Neural progenitor cell (in vitro differentiated cells): ENCODE measurements around the gene BRD4. TPM values are rescaled to one million over a fixed set of nuclear protein-coding genes. Genes with fewer than 3 reads are reported as not detected.
A peak's percentile ranks its signal among the peaks of the same experiment; 100 is the strongest.

Source experiments
- DNase-seq: peaks from one replicate; pipeline ENCODE4 v3.0.0-alpha.2; 2016; ENCODE audit warnings: low spot score
- H2AFZ ChIP-seq: fragments of 200-600 bp; sonication (generic); replicated peaks from 2 replicates; pipeline ENCODE4 v1.6.1; 2016; ENCODE audit warnings: antibody characterized with exemption
- H3F3A ChIP-seq: fragments of 200-600 bp; sonication (generic); 2 replicates; pipeline ENCODE4 v1.6.1; 2016; ENCODE audit warnings: antibody characterized with exemption, low read depth
- H3K27ac ChIP-seq: fragments of 200-600 bp; sonication (generic); 2 replicates; pipeline ENCODE4 v1.5.1; 2016; ENCODE audit warnings: mild to moderate bottlenecking
- H3K27me3 ChIP-seq: fragments of 200-600 bp; sonication (generic); 2 replicates; pipeline ENCODE4 v1.6.1; 2016; ENCODE audit warnings: mild to moderate bottlenecking, moderate library complexity
- H3K36me3 ChIP-seq: fragments of 200-600 bp; sonication (generic); 2 replicates; pipeline ENCODE4 v1.5.1; 2016
- H3K4me1 ChIP-seq: fragments of 200-600 bp; sonication (generic); 2 replicates; pipeline ENCODE4 v1.6.1; 2016; ENCODE audit warnings: mixed run types
- H3K4me2 ChIP-seq: fragments of 200-600 bp; sonication (generic); 2 replicates; pipeline ENCODE4 v1.6.1; 2016
- H3K4me3 ChIP-seq: fragments of 200-600 bp; sonication (generic); 2 replicates; pipeline ENCODE4 v1.5.1; 2016
- H3K79me2 ChIP-seq: fragments of 200-600 bp; sonication (generic); 2 replicates; pipeline ENCODE4 v1.6.1; 2016; ENCODE audit warnings: low read depth
- H3K9ac ChIP-seq: fragments of 200-600 bp; sonication (generic); 2 replicates; pipeline ENCODE4 v1.6.1; 2016
- H3K9me3 ChIP-seq: fragments of 200-600 bp; sonication (generic); 2 replicates; pipeline ENCODE4 v1.5.1; 2016; ENCODE audit warnings: low read depth
- H4K20me1 ChIP-seq: fragments of 200-600 bp; sonication (generic); 2 replicates; pipeline ENCODE4 v1.6.1; 2016; ENCODE audit warnings: low read depth
- H3K27ac Mint-ChIP-seq: 3 replicates; pipeline ENCODE4 v1.8.0; 2021; ENCODE audit warnings: mixed read lengths
- H3K27me3 Mint-ChIP-seq: 2 replicates; pipeline ENCODE4 v1.8.0; 2022; ENCODE audit warnings: low read depth, mild to moderate bottlenecking, inconsistent platforms, moderate library complexity, mixed read lengths; ENCODE audit not compliant: insufficient read depth
- H3K36me3 Mint-ChIP-seq: 3 replicates; pipeline ENCODE4 v1.8.0; 2021; ENCODE audit warnings: mixed read lengths
- H3K4me1 Mint-ChIP-seq: 3 replicates; pipeline ENCODE4 v1.8.0; 2021; ENCODE audit warnings: mixed read lengths
- H3K4me3 Mint-ChIP-seq: 3 replicates; pipeline ENCODE4 v1.8.0; 2021; ENCODE audit warnings: mild to moderate bottlenecking, moderate library complexity, mixed read lengths
- H3K9me3 Mint-ChIP-seq: 3 replicates; pipeline ENCODE4 v1.8.0; 2020; ENCODE audit warnings: mixed read lengths
- CTCF ChIP-seq: fragments of 200-600 bp; sonication (generic); IDR thresholded peaks from 2 replicates; pipeline ENCODE4 v1.5.1; 2017; ENCODE audit warnings: antibody characterized with exemption, mild to moderate bottlenecking
- EZH2 ChIP-seq: fragments of 200-600 bp; sonication (generic); IDR thresholded peaks from 2 replicates; pipeline ENCODE4 v1.6.1; 2017; ENCODE audit warnings: antibody characterized with exemption, mild to moderate bottlenecking, moderate library complexity
- EZH2phosphoT487 ChIP-seq: fragments of 200-600 bp; sonication (generic); IDR thresholded peaks from 2 replicates; pipeline ENCODE4 v1.6.1; 2017; ENCODE audit warnings: antibody characterized with exemption
- total RNA-seq: library from RNA; depleted of rRNA; stranded (reverse); fragments of >200 nt; gene quantifications from 2 replicates; pipeline ENCODE4 v1.2.3, GENCODE V29; 2015; ENCODE audit warnings: low replicate concordance

Gene BRD4
- total RNA-seq, 1 donor from 2014 or later = 14.5 TPM

- Histone ChIP-seq H3K36me3 (no peaks in the 10 kb centered on the region), H2AFZ (no peak overlapping the region), H3K9me3 (no peaks in the 10 kb centered on the region), H3K4me3 (no peak overlapping the region), H3K4me1 (peaks cover 41% of the 10 kb centered on the region), H4K20me1 (peaks cover 100% of the 10 kb centered on the region), H3K4me2 (no peak overlapping the region), H3K9ac (no peak overlapping the region), H3K27me3 (no peaks in the 10 kb centered on the region), H3K27ac (no peak overlapping the region), H3F3A (no peaks in the 10 kb centered on the region), H3K79me2 (peaks cover 100% of the 10 kb centered on the region)
- peak; percentile 31 for DNase-seq
- peak overlapping the region; percentile 71 for H3K4me3 Mint-ChIP-seq
- TF ChIP-seq EZH2 = no peak
- no peak for TF ChIP-seq EZH2phosphoT487
- TF ChIP-seq CTCF = no peak
- H3K4me1 Mint-ChIP-seq = peaks cover 80% of the 10 kb centered on the region
- H3K36me3 Mint-ChIP-seq = no peaks in the 10 kb centered on the region
- H3K27me3 Mint-ChIP-seq = peaks cover 2% of the 10 kb centered on the region
- H3K9me3 Mint-ChIP-seq = no peaks in the 10 kb centered on the region
- H3K27ac Mint-ChIP-seq = peak overlapping the region; percentile 96
Observed at GRCh38 chr19:15288146-15288963, 44.0 kb downstream of the BRD4 start.

- no peak for DNase-seq
- Histone ChIP-seq H3K4me3 (no peak overlapping the region), H3K36me3 (no peaks in the 10 kb centered on the region), H2AFZ (no peak overlapping the region), H3K27me3 (no peaks in the 10 kb centered on the region), H3F3A (no peaks in the 10 kb centered on the region), H3K27ac (no peak overlapping the region), H3K4me2 (no peak overlapping the region), H3K79me2 (peaks cover 100% of the 10 kb centered on the region), H3K9ac (no peak overlapping the region), H4K20me1 (peaks cover 100% of the 10 kb centered on the region), H3K9me3 (no peaks in the 10 kb centered on the region), H3K4me1 (peaks cover 49% of the 10 kb centered on the region)
- Mint-ChIP-seq H3K27me3 (no peaks in the 10 kb centered on the region), H3K36me3 (no peaks in the 10 kb centered on the region), H3K4me3 (no peak overlapping the region), H3K4me1 (peaks cover 85% of the 10 kb centered on the region), H3K27ac (no peak overlapping the region), H3K9me3 (no peaks in the 10 kb centered on the region)
- TF ChIP-seq EZH2phosphoT487 (no peak), EZH2 (no peak), CTCF (no peak)
Observed at GRCh38 chr19:15287496-15287895, 44.8 kb downstream of the BRD4 start.

- H4K20me1 ChIP-seq = peaks cover 100% of the 10 kb centered on the region
- H3K27me3 ChIP-seq = no peaks in the 10 kb centered on the region
- DNase-seq = no peak
- H3K9me3 ChIP-seq = no peaks in the 10 kb centered on the region
- H2AFZ ChIP-seq = no peak overlapping the region
- no peaks in the 10 kb centered on the region for H3K27me3 Mint-ChIP-seq
- H3K4me2 ChIP-seq = peak overlapping the region; percentile 37
- no peaks in the 10 kb centered on the region for H3K36me3 ChIP-seq
- H3K9ac ChIP-seq = no peak overlapping the region
- no peak overlapping the region for H3K27ac Mint-ChIP-seq
- H3K27ac ChIP-seq = no peak overlapping the region
- no peak for TF ChIP-seq CTCF
- TF ChIP-seq EZH2phosphoT487 = no peak
- TF ChIP-seq EZH2 = no peak
- peaks cover 7% of the 10 kb centered on the region for H3F3A ChIP-seq
- no peak overlapping the region for H3K4me3 Mint-ChIP-seq
- H3K4me1 ChIP-seq = peaks cover 53% of the 10 kb centered on the region
- H3K79me2 ChIP-seq = peaks cover 100% of the 10 kb centered on the region
- H3K4me1 Mint-ChIP-seq = peaks cover 87% of the 10 kb centered on the region
- H3K36me3 Mint-ChIP-seq = no peaks in the 10 kb centered on the region
- no peak overlapping the region for H3K4me3 ChIP-seq
- H3K9me3 Mint-ChIP-seq = no peaks in the 10 kb centered on the region
Observed at GRCh38 chr19:15286688-15287365, 45.5 kb downstream of the BRD4 start.
